GM19023 (cell line): Measurements from ENCODE around the gene SLC15A1.
"Not testable (repeated sequence)": the region's sequence is repeated elsewhere in the genome, so short reads cannot be mapped to it uniquely, and the experiment has no call there.

ENCODE experiments used
- ATAC-seq: cut with Tn5 transposase; IDR thresholded peaks from one replicate; pipeline ENCODE4 v1.9.1; 2021; ENCODE audit warnings: mild to moderate bottlenecking, moderate library complexity; ENCODE audit not compliant: unreplicated experiment

Gene SLC15A1

DNA sequence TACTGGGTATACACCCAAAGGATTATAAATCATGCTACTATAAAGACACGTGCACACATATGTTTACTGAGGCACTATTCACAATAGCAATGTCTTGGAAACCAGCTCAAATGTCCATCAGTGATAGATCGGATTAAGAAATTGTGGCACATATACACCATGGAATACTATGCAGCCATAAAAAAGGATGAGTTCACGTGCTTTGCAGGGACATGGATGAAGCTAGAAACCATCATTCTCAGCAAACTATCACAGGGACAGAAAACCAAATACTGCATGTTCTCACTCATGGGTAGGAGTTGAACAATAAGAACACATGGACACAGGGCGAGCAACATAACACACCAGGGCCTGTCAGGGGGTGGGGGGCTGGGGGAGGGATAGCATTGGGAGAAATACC lies 2.0 kb upstream of the SLC15A1 start:
- not testable (repeated sequence) for ATAC-seq

GRCh38 chr13:98751861-98752466 lies 508 bp downstream of the SLC15A1 start:
- ATAC-seq, result no peak

DNA sequence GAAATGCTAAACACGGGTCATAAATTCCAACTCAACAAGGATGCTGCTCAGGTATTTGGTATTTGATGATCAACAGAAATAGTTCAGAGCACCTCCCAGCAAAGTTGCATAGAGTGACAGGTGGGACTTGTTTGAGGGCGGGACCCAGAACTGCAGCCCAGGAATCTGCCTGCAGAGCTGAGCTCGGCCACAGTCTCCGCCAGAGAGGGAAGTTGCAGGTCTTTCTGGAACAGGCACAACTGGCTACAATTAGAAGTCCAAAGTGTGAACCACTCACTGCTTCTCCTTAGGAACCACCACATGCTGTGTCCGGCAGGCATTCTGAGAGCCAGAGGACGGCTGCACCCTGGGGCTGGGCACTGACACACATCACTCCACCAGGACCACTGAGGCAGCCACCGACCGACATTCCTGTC lies 1.1 kb downstream of the SLC15A1 start:
- no peak for ATAC-seq

- ATAC-seq, result no peak
These were observed 3.0 kb downstream of the SLC15A1 start for GRCh38 chr13:98749501-98749900.

- ATAC-seq, result no peak
These were observed 5.5 kb downstream of the SLC15A1 start for GRCh38 chr13:98746968-98747367.

- no peak for ATAC-seq
These were observed 9.1 kb downstream of the SLC15A1 start for GRCh38 chr13:98743377-98743776.

GRCh38 chr13:98742961-98743360 lies 9.5 kb downstream of the SLC15A1 start:
- no peak for ATAC-seq

DNA sequence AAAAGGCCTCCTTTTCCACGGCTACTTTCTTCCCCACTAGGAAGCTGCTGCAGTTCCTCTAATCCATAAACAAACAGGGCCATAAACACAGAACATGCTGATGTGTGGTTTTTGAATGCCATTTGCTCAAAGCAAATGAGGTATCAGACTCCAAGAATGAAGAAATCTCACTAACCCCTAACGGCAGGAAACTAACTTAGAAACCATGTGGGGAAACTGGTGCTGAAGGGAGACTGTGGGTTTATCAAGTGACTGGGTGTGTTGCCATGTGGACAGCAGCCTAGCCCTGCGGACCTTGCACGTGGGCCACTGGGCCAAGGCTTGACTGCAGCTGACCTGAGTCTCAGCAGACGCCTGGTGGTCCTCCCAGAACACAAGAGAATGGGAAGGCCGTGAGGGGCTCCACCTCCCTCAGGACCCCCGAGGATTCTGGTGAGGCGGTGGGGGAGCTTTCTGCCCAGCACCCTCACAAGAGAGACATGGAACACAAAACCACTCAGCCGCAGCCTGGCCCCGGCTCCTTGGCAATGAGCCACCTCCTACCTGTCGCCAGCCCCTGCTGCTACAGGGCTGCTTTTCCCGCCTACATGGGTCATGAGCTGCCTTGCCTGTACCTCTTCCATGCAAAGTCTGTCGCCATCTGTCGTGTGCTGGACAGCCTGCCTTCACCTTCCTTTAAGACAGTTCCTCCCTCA lies 10.6 kb downstream of the SLC15A1 start:
- no peak for ATAC-seq

- no peak for ATAC-seq
These were observed 12.3 kb downstream of the SLC15A1 start for GRCh38 chr13:98740131-98740530.

GRCh38 chr13:98738993-98739392 lies 13.5 kb downstream of the SLC15A1 start:
- no peak for ATAC-seq

DNA sequence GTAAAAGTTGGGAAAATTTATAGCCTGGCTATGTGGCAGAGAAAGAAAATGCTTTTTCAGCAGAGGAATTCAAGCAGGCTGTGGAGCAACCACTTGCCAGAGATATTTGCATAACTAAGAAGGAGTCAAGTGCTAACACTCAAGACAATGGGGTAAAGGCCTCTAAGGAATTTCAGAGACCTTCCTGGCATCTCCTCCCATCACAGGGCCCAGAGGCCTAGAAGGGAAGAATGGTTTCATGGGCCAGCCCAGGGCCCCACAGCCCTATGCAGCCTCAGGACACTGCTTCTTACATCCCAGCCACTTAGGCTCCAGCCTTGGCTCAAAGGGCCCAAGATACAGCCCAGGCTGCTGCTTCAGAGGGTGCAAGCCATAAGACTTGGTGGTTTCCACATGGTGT lies 14.3 kb downstream of the SLC15A1 start:
- no peak for ATAC-seq

DNA sequence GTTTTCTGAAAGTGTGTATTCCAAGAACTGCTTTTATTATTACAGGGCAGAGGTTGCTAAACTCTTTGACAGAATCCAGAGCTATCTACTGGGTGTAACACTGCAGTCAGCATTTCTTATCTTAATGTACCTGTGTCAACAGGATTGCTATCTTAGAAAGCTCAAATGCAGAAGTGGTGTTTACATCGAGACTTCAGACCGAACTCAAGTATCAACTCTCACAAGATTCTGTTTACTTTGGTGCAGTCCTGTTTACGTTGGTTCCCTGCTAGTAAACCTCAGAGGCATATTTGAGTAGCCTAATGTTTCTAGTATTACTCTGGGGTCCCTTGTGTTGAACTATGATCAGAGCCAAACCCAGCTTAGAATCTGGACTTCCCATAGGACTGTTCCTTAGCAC lies 20.5 kb downstream of the SLC15A1 start:
- no peak for ATAC-seq

GRCh38 chr13:98731038-98731437 lies 21.4 kb downstream of the SLC15A1 start:
- no peak for ATAC-seq

GRCh38 chr13:98730441-98730840 lies 22.0 kb downstream of the SLC15A1 start:
- ATAC-seq, result no peak

DNA sequence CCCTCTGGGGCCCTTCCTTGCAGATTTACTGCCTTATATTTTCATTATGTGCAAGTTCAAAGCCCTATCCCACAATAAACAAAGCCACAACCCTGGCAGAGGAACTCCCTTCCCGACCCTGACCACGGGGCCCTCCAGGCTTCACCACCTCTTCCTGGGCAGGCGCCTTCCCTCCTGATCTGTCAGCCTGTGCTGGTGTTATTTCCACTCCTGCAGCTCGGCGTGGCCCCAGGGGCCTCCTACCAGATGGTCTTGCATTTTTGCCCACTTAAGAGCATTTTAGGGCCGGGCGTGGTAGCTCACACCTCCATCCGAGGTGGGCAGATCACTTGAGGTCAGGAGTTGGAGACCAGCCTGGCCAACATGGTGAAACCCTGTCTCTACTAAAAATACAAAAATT lies 22.8 kb downstream of the SLC15A1 start:
- ATAC-seq, result no peak

DNA sequence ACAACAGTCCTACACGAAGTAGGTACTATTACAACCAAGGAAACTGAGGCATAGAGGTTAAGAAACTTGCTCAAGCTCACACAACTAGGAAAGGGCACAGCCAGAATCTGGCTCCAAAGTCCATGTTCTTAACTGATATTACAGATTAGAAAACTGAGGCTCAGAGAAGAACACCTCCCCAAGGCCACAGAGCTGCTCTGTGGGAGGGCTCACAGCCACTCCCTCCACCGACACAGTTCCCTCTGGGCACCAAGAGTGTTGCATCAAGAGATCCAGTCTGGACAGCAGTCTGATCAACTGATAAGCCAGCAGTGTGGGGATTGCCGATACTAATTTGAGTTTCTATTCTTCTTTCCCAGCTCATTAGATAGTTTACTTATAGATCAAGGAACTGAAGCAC lies 29.5 kb downstream of the SLC15A1 start:
- no peak for ATAC-seq

- ATAC-seq, result no peak
These were observed 30.5 kb downstream of the SLC15A1 start for GRCh38 chr13:98721825-98722510.

DNA sequence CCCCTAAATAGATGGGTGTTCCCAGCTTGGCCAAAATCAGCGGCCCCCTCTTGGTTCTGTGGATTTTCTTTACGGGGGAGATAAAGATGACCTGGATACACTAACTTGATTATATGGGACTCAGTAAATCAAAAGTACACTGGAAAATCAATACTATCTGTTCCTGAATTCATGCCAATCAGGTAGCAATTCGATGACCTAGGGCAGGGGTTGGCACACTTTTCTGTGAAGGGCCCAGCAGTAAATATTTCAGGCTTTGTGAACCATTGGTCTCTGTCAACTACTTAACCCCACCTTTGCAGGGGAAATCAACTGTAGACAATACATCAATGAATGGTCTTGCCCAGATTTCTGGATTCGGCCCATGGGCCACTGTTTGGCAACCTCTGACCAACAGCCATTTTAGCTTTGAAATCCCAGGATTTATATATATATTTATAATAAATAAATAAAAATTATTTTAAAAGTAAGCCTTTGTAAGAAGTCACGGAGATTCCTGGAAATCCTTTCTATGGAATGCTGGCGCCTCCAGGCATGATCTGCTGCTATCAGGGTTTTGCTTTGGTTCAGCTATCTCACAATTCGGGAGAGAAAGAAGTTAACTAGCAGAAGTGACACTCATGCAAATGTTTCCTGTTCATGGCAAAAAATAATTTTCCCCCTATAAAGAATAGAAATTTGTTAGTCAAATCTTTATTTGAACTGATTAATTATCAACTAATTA lies 32.8 kb downstream of the SLC15A1 start:
- no peak for ATAC-seq

DNA sequence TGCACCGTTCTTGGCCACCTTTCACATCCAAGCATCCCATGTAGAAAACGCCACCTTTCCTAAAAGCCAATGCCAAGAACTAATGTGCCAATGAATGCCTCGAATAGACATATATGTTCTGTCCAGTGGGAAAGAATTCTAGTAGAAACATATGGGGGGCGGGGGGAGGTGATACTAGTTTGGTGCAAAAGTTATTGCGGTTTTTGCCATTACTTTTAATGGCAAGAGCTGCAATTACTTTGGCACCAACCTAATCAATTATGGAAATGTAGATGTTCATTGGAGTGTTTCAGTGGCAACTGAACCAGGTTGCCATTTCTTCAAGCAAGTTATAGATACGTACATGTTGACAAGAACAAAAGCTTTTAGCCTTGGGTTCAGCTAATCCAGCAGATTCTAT lies 34.6 kb downstream of the SLC15A1 start:
- no peak for ATAC-seq

GRCh38 chr13:98717256-98717655 lies 35.2 kb downstream of the SLC15A1 start:
- no peak for ATAC-seq

DNA sequence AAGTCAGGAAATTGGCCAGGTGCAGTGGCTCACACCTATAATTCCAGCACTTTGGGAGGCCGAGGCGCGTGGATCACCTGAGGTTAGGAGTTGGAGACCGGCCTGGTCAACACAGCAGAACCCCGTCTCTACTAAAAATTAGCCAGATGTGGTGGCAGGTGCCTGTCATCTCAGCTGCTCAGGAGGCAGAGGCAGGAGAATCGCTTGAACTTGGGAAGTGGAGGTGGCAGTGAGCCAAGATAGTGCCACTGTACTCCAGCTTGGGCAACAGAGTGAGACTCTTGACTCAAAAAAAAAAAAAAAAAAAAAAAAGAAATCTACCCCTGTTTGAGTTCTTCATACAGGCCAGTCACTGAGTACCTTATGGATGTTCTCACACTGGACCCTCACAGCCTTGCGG lies 42.0 kb downstream of the SLC15A1 start:
- ATAC-seq, result no peak
